Skeletal muscle satellite cell (primary cell): ENCODE measurements around the gene ABCA8.

Experiments used
- H3K27me3 ChIP-seq: 2 replicates; pipeline ENCODE4 v1.7.0; 2013; ENCODE audit warnings: low read length; ENCODE audit not compliant: control insufficient read depth, insufficient read depth
- H3K36me3 ChIP-seq: 2 replicates; pipeline ENCODE4 v1.7.0; 2013; ENCODE audit warnings: mild to moderate bottlenecking, control low read depth, low read length; ENCODE audit not compliant: insufficient read depth
- H3K4me1 ChIP-seq: 2 replicates; pipeline ENCODE4 v1.7.0; 2013; ENCODE audit warnings: low read length; ENCODE audit not compliant: control insufficient read depth, insufficient read depth
- H3K4me2 ChIP-seq: 2 replicates; pipeline ENCODE4 v1.7.0; 2013; ENCODE audit warnings: mild to moderate bottlenecking, low read length
- H3K4me3 ChIP-seq: 2 replicates; pipeline ENCODE4 v1.7.0; 2013; ENCODE audit warnings: low read length
- H3K9ac ChIP-seq: 2 replicates; pipeline ENCODE4 v1.7.0; 2013; ENCODE audit warnings: mild to moderate bottlenecking, low read depth, low read length, moderate library complexity
- H3K9me3 ChIP-seq: replicated peaks from 2 replicates; pipeline ENCODE4 v1.7.0; 2013; ENCODE audit warnings: mild to moderate bottlenecking, control low read depth, low read length

Gene ABCA8

DNA sequence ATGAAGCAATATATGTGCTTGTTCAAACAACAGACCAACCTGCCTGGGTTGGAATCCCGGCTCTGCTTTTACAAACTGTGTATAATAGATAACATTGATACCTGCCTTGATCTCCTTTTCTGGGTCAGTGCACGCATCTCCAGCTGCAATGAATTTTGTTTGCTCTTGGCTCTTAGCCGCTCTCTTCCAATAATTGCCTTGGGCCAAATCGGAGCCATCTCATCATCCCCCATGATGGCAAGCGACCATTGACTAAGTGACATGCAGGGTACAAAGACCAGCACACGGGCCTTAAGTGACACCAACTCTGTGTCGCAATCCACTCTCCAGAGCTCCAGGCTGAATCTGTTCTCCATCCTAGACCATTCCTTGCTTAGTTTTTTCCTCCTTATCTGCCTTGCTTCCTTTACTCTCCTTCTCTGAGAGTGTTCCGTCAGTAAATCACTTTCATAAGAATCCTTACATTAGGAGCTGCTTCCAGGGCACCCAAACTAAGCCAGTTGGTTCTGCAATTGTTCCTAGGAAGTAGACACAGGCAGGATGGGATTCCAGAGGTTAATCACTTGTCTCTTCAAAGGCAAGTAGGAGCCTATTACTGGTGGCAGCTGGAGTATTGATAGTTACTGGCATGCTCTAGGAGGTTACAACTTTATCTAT lies 134.2 kb downstream of the ABCA8 start:
- Histone ChIP-seq H3K4me3 (no peak overlapping the region), H3K9ac (no peak overlapping the region), H3K27me3 (no peaks in the 10 kb centered on the region), H3K4me2 (no peak overlapping the region), H3K36me3 (no peaks in the 10 kb centered on the region), H3K4me1 (peaks cover 21% of the 10 kb centered on the region), H3K9me3 (no peaks in the 10 kb centered on the region)

DNA sequence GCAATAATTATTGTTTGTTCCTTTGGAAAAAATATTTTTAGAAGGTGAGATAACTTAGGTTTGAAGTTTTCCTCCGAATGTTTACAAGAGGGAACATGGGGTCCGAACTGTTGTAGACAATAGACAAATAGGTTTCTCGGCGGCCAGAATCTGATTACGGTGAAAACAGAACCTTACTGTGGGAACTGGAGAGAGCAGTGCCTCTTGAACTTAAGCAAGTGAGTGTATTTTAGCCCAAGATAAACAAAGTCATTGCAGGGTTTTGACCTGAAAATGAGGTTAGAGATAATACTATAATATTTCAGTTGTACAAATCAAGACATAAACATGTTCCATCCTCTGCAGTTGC lies 134.7 kb downstream of the ABCA8 start:
- Histone ChIP-seq H3K9ac (no peak overlapping the region), H3K27me3 (no peaks in the 10 kb centered on the region), H3K9me3 (no peaks in the 10 kb centered on the region), H3K36me3 (no peaks in the 10 kb centered on the region), H3K4me2 (no peak overlapping the region), H3K4me1 (peaks cover 21% of the 10 kb centered on the region), H3K4me3 (no peak overlapping the region)

DNA sequence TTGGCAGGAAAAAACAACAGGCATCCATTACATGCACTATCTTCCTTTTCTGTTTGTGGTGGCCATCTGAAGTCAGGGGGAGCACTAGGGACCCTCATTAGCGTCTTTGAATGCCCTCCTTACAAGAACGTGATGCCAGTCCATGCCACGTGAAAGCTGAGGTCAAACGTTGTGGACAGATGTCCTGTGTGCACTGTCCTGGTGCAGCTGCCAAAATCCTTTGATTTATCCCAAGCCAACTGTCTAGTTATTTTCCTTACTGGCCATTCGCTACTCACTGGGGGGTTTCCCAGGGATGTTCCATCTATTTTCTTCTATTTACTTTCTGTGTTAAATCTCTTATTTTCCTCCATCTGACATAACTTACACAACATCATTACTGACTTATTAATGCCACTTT lies 135.7 kb downstream of the ABCA8 start:
- H3K9me3 ChIP-seq: no peaks in the 10 kb centered on the region
- no peak overlapping the region for H3K9ac ChIP-seq
- H3K4me1 ChIP-seq: peaks cover 21% of the 10 kb centered on the region
- H3K4me3 ChIP-seq: no peak overlapping the region
- no peak overlapping the region for H3K4me2 ChIP-seq
- H3K36me3 ChIP-seq: no peaks in the 10 kb centered on the region
- no peaks in the 10 kb centered on the region for H3K27me3 ChIP-seq
